HAP-1 (cell line): ENCODE results near the gene ALDOA.

Source experiments
- DNase-seq, 2 experiments: peaks; one replicate each; pipeline ENCODE4 v3.0.0-alpha.2; 2016 to 2020; ENCODE audit warnings: low spot score in 2 of 2
- H3K27me3 ChIP-seq: fragments of 250-450 bp; sonication (Bioruptor Pico); 2 replicates; pipeline ENCODE4 v1.5.1; 2020; ENCODE audit warnings: low read depth, mild to moderate bottlenecking, moderate library complexity
- H3K36me3 ChIP-seq: fragments of 250-450 bp; sonication (Bioruptor Pico); replicated peaks from 2 replicates; pipeline ENCODE4 v1.5.1; 2020; ENCODE audit warnings: mild to moderate bottlenecking
- H3K4me1 ChIP-seq: fragments of 250-450 bp; sonication (Bioruptor Pico); 2 replicates; pipeline ENCODE4 v1.5.1; 2020; ENCODE audit warnings: mild to moderate bottlenecking
- H3K4me3 ChIP-seq: fragments of 250-450 bp; sonication (Bioruptor Pico); 2 replicates; pipeline ENCODE4 v1.5.1; 2020; ENCODE audit warnings: mild to moderate bottlenecking, moderate library complexity
- H3K9me3 ChIP-seq: fragments of 250-450 bp; sonication (Bioruptor Pico); 2 replicates; pipeline ENCODE4 v1.5.1; 2020; ENCODE audit warnings: mild to moderate bottlenecking, moderate library complexity
- in situ Hi-C: fragments of 300-500 bp; cut with MboI; formaldehyde crosslinking; loops from 3 replicates; pipeline ENCODE4 v1.14.3; 2020; ENCODE audit warnings: low sequenced_read_pairs, inconsistent platforms, mixed read lengths

The ALDOA gene

GRCh38 chr16:30052671-30053372, 12.7 kb upstream of the ALDOA start:
- peak; percentile 88 to 97 for DNase-seq
- H3K9me3 ChIP-seq = no peaks in the 10 kb centered on the region
- peaks cover 14% of the 10 kb centered on the region for H3K4me1 ChIP-seq
- peak overlapping the region; percentile 51 for H3K4me3 ChIP-seq
- in situ Hi-C loops = no loop called here
- H3K36me3 ChIP-seq = no peaks in the 10 kb centered on the region
- no peaks in the 10 kb centered on the region for H3K27me3 ChIP-seq

- Histone ChIP-seq H3K36me3 (no peaks in the 10 kb centered on the region), H3K9me3 (no peaks in the 10 kb centered on the region), H3K4me1 (peaks cover 13% of the 10 kb centered on the region), H3K27me3 (no peaks in the 10 kb centered on the region), H3K4me3 (peak overlapping the region; percentile 51)
- DNase-seq = peak in 1 of 2 experiments; percentile 47
- in situ Hi-C loops = no loop called here
Observed at GRCh38 chr16:30053376-30054015, 12.1 kb upstream of the ALDOA start.

- in situ Hi-C loops = no loop called here
- H3K36me3 ChIP-seq = no peaks in the 10 kb centered on the region
- no peak overlapping the region for H3K4me3 ChIP-seq
- no peak for DNase-seq
- H3K4me1 ChIP-seq = peaks cover 3% of the 10 kb centered on the region
- H3K27me3 ChIP-seq = no peaks in the 10 kb centered on the region
- H3K9me3 ChIP-seq = no peaks in the 10 kb centered on the region
Observed at GRCh38 chr16:30054451-30054850, 11.1 kb upstream of the ALDOA start.

GRCh38 chr16:30054959-30055553, 10.5 kb upstream of the ALDOA start:
- in situ Hi-C loops = no loop called here
- H3K36me3 ChIP-seq = no peaks in the 10 kb centered on the region
- H3K4me3 ChIP-seq = no peak overlapping the region
- peaks cover 2% of the 10 kb centered on the region for H3K4me1 ChIP-seq
- H3K27me3 ChIP-seq = no peaks in the 10 kb centered on the region
- DNase-seq = peak; percentile 31 to 78
- no peaks in the 10 kb centered on the region for H3K9me3 ChIP-seq

GRCh38 chr16:30060346-30060745, 5.2 kb upstream of the ALDOA start:
- Histone ChIP-seq H3K9me3 (no peaks in the 10 kb centered on the region), H3K4me3 (no peak overlapping the region), H3K4me1 (peaks cover 11% of the 10 kb centered on the region), H3K27me3 (no peaks in the 10 kb centered on the region), H3K36me3 (no peaks in the 10 kb centered on the region)
- DNase-seq = no peak
- in situ Hi-C loops = no loop called here

GRCh38 chr16:30060836-30061554, 4.6 kb upstream of the ALDOA start:
- peaks cover 3% of the 10 kb centered on the region; the same call in 1 of the 2 replicates for H3K36me3 ChIP-seq
- in situ Hi-C loops = no loop called here
- no peak for DNase-seq
- no peaks in the 10 kb centered on the region for H3K9me3 ChIP-seq
- no peaks in the 10 kb centered on the region for H3K27me3 ChIP-seq
- peaks cover 11% of the 10 kb centered on the region for H3K4me1 ChIP-seq
- H3K4me3 ChIP-seq = no peak overlapping the region

GRCh38 chr16:30063278-30063892, 2.2 kb upstream of the ALDOA start:
- in situ Hi-C loops = no loop called here
- H3K4me3 ChIP-seq = peak overlapping the region; percentile 95
- no peaks in the 10 kb centered on the region for H3K27me3 ChIP-seq
- no peaks in the 10 kb centered on the region for H3K9me3 ChIP-seq
- peaks cover 27% of the 10 kb centered on the region for H3K36me3 ChIP-seq
- H3K4me1 ChIP-seq = peaks cover 24% of the 10 kb centered on the region
- no peak for DNase-seq

- Histone ChIP-seq H3K4me3 (peak overlapping the region; percentile 95), H3K9me3 (no peaks in the 10 kb centered on the region), H3K27me3 (no peaks in the 10 kb centered on the region), H3K36me3 (peaks cover 34% of the 10 kb centered on the region), H3K4me1 (peaks cover 24% of the 10 kb centered on the region)
- in situ Hi-C loops = no loop called here
- peak; percentile 72 for DNase-seq
Observed at GRCh38 chr16:30063893-30064728, 1.4 kb upstream of the ALDOA start.

- no peak for DNase-seq
- H3K27me3 ChIP-seq = no peaks in the 10 kb centered on the region
- in situ Hi-C loops = no loop called here
Observed at GRCh38 chr16:30064729-30065101, 845 bp upstream of the ALDOA start.

GRCh38 chr16:30065943-30066760, 592 bp downstream of the ALDOA start:
- Histone ChIP-seq H3K27me3 (no peaks in the 10 kb centered on the region), H3K4me1 (peaks cover 24% of the 10 kb centered on the region), H3K36me3 (peaks cover 55% of the 10 kb centered on the region), H3K4me3 (peak overlapping the region; percentile 95), H3K9me3 (no peaks in the 10 kb centered on the region)
- peak in 1 of 2 experiments; percentile 50 for DNase-seq
- in situ Hi-C loops = no loop called here

More at GRCh38 chr16:30064729-30065101, 845 bp upstream of the ALDOA start:
- Histone ChIP-seq H3K4me3 (peak overlapping the region; percentile 95), H3K9me3 (no peaks in the 10 kb centered on the region), H3K36me3 (peaks cover 40% of the 10 kb centered on the region), H3K4me1 (peaks cover 24% of the 10 kb centered on the region)

- in situ Hi-C loops = no loop called here
Observed at GRCh38 chr16:30066761-30067583, 1.4 kb downstream of the ALDOA start.

GRCh38 chr16:30067584-30067916, 2.0 kb downstream of the ALDOA start:
- DNase-seq = no peak
- Histone ChIP-seq H3K36me3 (peaks cover 69% of the 10 kb centered on the region), H3K27me3 (no peaks in the 10 kb centered on the region), H3K9me3 (no peaks in the 10 kb centered on the region), H3K4me3 (peak overlapping the region; percentile 95), H3K4me1 (peaks cover 24% of the 10 kb centered on the region)
- in situ Hi-C loops = no loop called here

More at GRCh38 chr16:30066761-30067583, 1.4 kb downstream of the ALDOA start:
- DNase-seq = no peak
- Histone ChIP-seq H3K4me3 (peak overlapping the region; percentile 95), H3K4me1 (peaks cover 24% of the 10 kb centered on the region), H3K36me3 (peaks cover 63% of the 10 kb centered on the region), H3K9me3 (no peaks in the 10 kb centered on the region), H3K27me3 (no peaks in the 10 kb centered on the region)
